Renal pelvis (tissue), 12 donors: ENCODE measurements around the gene ASXL3. TPM values are rescaled to one million over a fixed set of nuclear protein-coding genes. Genes with fewer than 3 reads are reported as not detected.

ENCODE experiments used
- DNase-seq: peaks from one replicate; pipeline ENCODE4 v3.0.0-alpha.2; 2013
- long read RNA-seq, 16 experiments: transcript quantifications; one replicate each; lab custom pipeline, GENCODE V29; 2026
- polyA plus RNA-seq, 3 donors: library from polyadenylated mRNA; unstranded; fragments of 120-200 nt; gene quantifications; one replicate each; pipeline ENCODE4 v1.2.1, GENCODE V29; 2013; ENCODE audit not compliant: insufficient read length in 3 of 3

Gene ASXL3
- 1 to 10 TPM; 5.8 to 8.5 (median 7.9) TPM for polyA plus RNA-seq
- long read RNA-seq, donor 1, result 0 reads
- long read RNA-seq, donor 2, result 0 reads
- long read RNA-seq, donor 3, result 0 reads
- long read RNA-seq, donor 4, result 0 reads
- long read RNA-seq, donor 5, result 0 reads
- long read RNA-seq, donor 6, result 0 reads
- long read RNA-seq, donor 7, result 0 reads
- long read RNA-seq, donor 8, result 0 reads
- long read RNA-seq, donor 9, result 0 reads
- long read RNA-seq, donor 10, result 0 reads
- long read RNA-seq, donor 11, result 0 reads
- long read RNA-seq, donor 12, result 0 reads
- long read RNA-seq, donor 13, result 0 reads
- long read RNA-seq, donor 14, result 0 reads
- long read RNA-seq, donor 15, result 0 reads
- long read RNA-seq, donor 16, result 0 reads

DNA sequence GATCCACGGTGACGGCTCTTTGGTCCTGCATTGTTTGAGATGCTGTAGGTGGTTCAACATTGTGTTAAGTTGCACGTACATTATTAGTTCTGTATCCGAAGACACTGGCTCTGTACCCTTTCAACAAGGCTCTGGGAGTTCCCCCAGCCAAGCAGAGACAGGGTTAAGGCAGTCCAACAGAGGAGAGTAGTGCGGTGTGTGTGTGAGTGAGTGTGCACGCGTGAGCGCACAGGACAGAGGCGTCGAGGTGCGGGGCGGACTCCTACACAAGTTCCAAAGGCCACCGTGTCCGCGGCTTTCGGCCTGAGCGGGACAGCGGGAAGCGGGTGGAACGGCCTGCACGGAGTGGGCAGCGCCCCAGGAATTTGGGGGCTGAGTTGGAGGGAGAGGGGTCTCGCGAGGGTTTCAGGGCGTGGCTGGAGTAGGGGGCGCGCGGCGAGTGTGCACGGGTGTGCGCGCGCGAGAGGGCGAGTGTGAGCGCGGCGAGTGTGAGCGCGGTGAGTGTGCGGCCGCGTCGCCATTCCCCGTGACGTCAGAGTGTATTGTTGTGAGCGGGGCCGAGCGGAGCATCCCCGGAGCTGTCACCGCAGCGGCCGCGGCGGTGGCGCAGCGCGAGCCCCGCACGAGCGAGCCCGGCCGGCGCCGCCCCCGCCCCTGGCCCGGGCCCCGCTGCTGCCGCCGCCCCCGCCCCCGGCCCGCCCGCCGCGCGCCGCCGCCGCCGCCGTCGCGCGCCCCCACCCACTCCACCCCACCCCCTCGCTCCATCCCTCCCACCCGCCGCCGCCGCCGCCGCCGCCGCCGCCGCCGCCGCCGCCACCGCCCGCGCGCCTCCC is at the start of gene ASXL3:
Gene ASXL3, plus strand, starts transcription at position 535 of the 833 bp plus-strand sequence. CDS start 413 bp downstream, outside the sequence.
- DNase-seq, result peak; percentile 65

DNA sequence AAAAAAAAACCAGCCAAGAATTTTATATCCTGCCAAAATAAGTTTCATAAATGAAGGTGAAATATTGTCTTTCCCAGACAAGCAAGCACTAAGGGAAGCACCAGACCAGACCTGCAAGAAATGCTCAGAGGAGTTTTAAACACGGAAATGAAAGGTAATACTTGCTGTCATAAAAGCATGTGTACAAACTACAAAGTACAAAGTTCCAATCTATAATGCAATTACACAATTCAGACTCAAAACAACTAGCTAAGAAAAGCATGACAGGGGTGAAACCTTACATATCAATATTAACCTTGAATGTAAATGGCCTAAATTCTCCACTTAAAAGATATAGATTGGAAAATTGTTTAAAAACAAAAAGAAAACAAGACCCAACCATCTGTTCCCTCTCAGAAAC is 45.0 kb upstream of the ASXL3 start:
- DNase-seq, result no peak

DNA sequence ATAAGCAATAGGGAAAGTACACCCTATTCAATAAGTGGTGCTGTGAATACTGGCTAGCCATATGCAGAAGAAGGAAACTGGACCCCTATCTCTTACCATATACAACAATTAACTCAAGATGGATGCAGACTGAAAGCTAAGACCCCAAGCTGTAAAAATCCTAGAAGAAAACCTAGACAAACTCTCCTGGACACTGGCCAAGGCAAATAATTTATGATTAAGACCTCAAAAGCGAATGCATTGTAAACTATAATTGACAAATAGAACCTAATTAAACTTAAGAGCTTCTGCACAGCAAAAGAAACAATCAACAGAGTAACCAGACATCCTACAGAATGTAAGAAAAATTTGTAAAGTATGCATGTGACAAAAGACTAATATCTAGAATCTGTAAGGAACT is 41.1 kb upstream of the ASXL3 start:
- DNase-seq, result no peak

DNA sequence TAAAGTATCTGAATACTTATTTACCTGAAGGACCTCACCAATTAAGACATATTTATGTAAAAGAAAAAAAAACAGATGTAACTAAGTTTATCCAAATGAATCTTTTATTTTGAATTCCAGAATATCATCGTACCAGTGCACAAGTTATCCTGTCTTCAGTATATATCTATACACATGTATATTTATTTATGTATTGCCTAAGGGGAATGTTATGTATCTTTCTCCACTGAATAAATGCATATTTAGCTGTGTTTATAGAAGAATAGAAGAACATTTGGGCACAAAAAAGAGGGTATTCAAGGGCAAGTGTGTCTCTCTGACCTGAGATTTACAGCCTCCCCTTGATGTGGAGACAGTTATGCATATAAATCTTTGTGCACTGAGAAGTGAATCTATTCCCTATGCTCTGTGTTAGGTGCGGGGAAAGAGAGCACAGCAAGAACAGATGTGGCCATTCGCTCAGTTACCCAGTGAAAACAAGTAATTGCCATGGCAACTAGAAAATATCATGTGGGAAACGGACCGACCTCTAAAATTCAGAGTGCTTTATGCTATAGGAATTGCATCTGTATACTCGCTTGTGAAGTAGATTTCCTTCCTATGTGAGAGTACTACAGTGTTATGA is 39.5 kb upstream of the ASXL3 start:
- DNase-seq, result peak; percentile 1

DNA sequence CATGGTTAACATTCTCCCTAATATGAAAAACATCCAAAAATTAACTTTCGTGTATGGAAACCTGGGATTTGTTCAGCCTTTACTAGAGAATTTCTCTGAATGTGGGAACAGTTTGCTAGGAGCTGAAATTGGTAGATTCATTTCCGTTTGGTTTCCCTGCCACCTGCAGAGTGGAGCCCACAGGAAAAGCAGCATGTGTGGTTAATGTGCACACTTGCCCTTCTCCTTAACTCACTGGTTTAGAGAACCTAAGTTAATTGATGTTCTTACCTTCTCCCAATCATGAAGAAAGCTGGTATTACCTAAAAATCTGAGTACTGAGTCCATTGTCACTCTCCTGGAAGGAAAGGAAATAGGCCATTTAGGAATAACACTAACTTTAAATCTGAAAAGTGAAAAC is 37.6 kb upstream of the ASXL3 start:
- no peak for DNase-seq

DNA sequence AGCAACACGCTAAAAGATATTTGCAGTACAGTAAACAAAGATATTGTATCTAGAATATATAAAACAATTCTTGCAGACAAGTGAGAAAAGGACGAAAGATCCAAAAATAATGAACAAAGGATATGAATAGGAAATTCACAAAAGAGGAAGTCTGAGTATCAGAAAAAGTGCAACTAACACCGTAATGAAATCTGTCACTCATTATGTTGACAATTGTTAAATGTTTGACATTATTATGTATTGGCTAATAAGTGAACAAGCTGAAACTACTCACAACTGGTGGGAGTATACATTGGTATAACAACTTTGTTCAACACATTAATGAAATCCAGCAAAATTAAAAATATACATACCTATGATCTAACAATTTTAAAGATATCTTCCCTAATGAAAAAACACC is 36.7 kb upstream of the ASXL3 start:
- no peak for DNase-seq

DNA sequence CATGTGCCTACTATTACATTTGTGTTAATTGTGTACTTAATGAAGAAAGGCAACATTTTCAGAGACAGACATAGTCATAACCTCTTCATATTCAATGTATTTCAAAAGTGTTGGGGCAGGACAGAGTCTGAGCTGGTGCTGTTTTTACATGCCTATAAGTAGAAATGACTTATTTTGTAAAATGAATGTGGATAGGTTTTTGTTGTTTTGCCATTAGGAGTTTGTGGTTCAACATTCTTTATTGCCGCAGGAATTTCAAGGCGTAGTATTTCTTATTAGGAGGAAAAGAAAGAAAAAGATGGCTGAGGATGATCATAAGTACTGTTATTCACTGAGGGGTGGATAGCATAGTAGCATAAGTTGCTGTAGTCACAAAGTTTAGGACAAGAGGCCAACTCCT is 21.2 kb upstream of the ASXL3 start:
- no peak for DNase-seq

DNA sequence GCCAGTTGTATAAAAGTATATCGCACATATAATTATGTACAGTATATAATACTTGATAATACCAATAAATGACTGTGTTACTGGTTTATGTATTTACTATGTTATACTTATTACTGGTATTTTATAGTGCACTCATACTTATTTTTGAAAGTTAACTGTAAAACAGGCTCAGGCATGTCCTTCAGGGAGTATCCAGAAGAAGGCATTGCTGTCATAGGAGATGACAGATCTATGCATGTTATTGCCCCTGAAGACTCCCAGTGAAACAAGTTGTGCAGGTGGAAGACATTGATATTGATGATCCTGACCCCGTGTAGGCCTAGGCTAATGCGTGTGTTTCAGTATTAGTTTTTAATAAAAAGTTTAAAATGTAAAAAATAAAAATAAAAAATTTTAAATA is 20.3 kb upstream of the ASXL3 start:
- DNase-seq, result no peak

DNA sequence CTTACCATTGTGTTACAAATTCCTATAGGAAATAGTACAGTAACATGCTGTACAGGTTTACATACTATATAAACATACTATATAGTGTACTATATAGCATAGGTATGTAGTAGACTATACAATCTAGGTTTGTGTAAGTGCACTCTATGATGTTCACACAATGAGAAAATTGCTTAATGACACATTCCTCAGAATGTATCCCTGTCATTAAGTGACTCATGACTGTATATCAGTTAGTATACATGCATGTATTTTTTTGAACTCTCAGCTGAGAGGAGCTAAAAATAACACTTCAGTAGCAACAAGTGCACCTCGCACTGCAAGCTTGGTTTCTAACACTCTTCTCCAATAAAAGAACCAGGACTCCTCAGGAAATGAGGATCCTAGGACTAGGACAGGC is 19.5 kb upstream of the ASXL3 start:
- DNase-seq, result no peak

DNA sequence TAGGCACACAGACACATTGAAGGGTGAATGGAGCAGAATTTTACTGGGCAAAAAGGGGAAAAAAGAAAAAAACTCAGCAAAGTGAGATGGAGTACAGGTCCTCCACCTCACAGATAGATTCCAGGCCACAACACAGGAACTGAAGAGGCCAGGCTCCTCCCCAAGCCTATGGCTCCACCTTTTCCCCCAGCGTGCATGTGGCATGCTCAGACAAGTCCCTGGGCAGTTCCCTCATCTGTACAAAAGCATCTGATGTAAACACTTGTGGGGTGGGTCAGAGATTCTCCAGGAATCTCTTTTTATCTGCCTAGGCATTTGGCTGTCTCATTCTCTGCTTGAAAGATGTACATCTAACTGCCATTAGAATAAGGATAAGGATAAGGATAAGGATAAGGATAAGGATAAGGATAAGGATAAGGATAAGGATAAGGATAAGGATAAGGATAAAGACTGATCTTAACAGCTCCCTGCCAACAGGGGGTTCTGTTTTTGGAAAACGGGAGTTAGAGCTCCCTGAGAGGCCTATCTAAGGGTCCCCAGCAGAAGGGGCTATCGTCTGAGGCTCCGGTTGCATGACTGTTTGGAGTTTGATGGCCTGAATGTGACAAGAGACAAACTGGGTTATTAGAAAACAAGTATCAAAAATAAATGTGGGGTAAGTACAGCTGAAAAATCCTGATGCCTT is 17.2 kb upstream of the ASXL3 start:
- no peak for DNase-seq

DNA sequence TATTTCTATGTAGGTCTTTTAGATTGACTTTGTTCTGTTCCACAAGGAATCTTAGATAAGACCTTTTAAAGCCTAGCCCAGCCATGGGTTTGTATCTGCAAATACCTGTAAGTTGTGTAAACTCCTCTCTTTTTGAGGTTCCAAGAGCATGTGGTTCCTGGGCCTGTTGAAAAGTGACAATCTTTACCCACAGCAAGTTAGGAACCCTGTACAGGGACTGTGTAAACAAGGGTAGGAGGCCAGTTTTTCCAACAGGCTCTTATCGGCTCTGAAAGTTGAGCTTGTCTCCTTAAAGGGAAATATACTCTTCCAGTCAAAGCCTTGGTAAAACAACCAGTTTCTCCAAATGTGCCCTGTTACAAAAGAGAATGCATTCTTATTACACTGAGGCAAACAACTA is 15.3 kb upstream of the ASXL3 start:
- DNase-seq, result no peak

DNA sequence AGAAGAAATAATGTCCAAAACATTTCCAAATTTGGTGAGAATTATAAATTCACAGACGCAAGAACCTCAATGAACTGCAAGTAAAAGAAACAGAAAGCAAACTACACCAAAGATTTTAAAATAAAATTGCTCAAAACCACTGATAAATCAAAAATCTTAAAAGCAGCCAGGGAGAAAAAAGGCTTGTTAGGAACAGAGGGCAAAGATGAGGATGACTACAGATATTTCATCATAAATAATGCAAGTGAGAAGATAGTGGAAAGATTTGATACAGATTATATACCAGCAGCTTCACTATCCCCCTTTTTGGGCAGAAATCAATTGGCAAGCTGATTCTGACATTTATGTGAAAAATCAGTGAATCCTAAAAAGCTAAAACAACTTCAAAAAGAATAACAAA is 10.3 kb upstream of the ASXL3 start:
- no peak for DNase-seq

DNA sequence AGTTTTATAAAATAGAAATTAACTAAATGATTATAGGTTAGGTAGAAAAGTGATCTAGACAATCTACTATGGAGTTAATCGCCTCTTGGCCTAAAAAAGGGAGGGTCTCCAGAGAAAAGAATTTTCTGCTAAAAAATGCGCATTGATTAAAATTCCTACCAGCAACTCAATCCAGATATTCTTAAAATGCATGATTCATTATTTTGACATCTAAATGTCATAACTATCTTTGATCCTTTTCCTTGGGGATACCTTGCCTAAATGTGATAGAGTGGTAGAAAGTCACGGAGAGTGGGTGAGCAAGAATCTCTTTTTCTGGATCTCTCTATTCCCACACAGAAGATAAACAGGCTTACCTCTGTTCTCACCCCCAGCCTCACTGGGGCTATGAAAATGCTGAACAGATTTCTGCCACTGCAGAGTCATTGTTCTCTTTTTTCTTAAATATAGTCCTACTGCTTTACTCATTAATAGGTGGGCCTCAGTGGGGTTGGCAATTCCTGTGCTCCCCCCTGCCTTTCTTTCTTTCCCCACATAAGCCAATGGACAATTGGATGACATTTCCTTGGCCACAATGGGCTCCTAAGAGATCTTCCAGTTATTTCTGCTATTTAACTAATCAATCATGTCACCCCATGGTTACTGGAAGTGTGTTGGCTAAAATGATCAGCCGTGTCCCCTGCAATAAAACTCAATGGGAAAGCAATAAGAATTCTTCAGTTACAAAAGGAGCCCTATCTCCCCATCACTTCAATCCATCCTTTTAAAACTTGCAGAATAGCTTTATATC is 5.8 kb upstream of the ASXL3 start:
- DNase-seq, result no peak

DNA sequence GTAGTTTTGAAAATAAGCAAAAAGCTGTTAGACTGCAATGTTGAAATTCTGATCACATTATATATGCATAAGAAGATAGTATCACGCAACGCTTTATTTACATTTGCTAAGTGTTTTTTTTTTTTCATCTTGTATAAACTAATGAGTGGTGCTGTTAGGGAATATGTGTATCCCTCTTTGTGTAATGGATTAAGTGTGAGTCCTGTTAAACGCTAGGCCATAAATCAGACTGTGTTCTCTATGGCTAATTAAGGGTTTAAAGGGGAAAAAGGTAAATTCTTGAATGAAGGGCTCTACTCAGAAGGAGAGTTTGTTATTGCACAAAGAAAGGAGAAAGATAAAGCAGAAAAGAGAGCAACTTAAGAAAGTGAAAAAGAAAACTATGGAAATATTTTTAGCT is 4.8 kb upstream of the ASXL3 start:
- no peak for DNase-seq

DNA sequence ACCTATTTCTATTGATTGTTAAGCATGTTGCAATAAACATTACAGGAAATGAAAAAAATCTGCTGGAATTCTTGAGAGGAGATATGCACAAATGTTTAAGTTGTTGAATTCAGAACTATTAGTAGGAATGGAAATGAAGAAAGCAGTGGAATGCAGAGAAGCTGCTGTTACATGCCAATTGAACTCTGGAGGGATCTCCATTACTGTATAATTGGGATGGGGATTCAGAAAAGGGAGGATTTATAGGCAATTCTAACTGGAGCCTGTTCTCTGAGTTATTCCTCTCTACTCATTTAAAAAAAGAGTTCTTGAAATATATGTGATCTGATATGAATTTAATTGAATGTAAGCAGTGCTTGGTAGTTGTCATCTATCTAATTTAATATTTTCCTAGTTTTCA is 2.6 kb upstream of the ASXL3 start:
- DNase-seq, result no peak

DNA sequence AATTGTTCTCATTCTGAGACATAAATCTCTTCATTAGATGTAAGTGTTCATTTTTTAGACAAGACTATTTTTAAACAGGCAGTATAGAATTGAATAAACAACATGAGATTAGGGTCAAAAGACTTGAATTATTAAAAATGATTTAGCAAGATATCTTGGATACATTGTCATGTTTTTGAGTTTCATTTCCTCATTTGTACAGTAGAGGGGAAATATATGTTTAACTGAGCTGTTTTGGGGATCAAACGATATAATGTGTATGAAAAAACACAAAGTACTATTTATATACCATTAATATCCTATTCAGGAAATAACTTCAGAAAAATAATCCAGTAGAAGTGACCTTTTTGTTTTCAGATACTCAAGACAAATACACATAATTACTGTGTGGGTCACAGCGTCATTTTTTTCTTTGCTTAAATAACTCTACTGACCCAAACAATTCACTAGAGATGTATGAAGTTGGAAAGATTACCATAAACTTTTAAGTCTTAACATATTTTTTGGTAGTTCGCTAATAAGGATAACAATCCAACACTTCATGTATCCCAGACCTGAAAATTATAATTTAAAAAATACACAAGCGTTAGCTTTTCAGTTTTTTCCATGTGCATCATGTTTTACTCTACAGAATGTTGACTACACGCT is 896 bp upstream of the ASXL3 start:
- DNase-seq, result no peak

DNA sequence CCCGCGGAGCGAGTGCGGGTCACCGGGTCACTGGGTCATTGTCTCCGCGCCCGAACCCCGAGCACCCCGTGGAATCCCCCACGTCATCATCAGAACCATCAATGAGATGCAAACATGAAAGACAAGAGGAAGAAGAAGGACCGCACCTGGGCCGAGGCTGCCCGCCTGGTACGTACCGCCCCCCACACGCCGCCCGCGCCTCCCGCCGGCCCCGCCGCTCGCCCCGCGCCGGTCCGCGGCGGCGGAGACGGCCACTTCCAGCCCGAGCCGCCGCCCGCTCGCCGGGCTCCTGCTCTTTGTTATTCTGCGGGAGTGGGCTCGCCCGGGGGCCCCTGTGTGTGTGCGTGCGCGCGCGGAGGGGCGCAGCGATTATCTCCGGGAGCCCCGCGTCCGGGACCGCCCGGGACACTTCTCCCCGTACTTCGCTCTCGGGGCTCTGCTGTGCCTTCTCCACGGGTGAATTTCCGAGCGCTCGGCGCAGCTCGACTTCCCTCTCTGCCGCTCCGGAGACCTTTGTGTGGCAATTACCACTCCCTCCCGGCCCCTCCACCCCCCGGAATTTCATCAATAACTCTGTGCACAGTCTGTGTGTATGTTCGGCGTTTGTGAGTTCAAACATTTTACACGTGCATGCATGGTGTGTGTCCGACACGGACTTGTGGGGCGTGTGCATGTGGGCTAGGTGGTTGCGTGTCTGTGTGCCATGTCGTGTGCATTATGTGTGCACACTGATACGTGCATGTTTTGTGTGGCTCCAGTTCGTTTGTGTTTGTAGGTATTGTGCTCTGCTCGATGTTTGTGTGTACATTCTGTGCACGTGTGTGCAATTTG is 714 bp downstream of the ASXL3 start:
- peak; percentile 60 for DNase-seq

DNA sequence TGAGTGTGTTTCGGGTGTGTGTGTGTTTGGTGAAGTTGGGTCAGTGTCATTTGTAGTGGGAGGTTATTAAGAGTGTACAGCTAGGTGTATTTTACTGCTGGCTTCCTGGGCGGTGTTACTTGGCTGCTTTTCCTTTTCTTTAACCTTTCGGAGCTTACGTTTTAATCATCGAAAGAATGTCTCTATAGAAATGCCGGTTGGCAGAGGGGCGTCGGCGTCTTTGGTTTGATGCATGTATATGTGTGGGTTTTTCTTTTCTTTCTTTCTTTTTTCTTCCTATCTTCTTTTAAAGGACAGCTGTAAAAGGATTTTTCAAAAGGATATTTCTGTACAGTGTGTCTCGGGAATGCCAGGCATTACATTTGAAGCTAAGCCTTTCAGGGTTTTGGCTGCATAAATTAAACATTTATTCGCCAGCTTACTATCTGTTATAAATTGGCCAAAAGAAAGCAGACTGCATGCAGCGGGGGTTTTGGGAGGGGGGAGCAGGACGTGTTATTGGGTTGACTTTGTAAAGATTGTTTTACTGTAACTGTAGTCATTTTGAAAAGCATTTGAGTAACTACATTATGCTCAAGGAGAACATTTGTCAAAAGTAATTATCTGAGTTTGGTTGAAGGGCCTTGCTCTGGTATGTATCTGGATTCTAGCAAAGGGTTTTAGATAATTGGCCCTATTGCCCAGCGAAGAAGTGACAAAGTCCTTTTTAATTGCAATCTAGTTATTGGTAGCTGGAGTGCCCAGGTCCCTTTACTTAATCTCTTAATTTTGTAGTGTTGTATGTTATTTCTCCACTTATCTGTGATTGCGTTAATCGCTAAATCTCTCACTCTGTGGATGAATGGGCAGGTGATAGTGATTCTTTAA is 1.6 kb downstream of the ASXL3 start:
- DNase-seq, result no peak

DNA sequence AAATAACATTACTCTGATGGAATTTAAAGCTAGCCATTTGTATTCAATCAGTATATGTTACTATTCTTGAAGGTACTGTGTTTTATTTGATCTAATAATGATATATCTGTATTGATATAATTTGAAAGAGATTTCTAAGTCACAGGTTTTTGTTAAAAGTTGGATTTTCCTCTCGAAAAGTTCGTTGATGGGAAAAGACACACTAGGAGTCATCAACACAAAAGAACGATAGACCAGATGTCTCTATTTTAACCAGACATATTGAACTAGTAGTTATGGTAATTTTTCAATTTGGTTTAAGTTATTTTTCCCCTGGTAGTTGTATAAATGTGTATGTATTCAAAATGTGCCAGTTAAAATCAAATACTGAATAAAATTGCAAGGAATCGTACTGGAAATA is 2.5 kb downstream of the ASXL3 start:
- DNase-seq, result no peak
